Measurements from ENCODE around the gene PDGFC.

DNA sequence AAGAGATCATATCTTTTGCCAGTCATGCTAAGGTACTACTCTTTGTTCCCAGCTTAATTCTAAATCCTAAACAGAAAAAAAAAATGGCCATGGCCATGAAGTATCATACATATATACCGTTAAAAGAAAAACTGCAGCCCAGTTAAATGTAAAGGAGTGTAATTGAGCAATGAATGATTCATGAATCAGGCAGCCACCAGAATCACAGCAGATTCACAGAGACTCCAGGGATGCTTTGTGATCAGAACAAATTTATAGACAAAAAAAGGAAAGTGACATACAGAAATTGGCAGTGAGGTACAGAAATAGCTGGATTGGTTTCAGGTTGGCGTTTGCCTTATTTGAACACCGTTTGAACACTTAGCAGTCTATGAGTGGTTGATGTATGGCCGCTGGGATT, 42.1 kb upstream of the PDGFC start:
- TF ChIP-seq NRF1 (IDR thresholded peaks at IDR 0.05; ENCODE audit: low read depth, low read length) (no peak), RAD21 (IDR thresholded peaks at IDR 0.05 in 1 of 2, conservative IDR thresholded peaks at IDR 0.05 in 1 of 2; ENCODE audit: low read depth in 2 of 2, low read length in 2 of 2) (no peak), POLR2A (IDR thresholded peaks at IDR 0.05; ENCODE audit: control extremely low read depth in 1 of 2, low read depth in 2 of 2, low read length in 2 of 2) (no peak), EP300 (IDR thresholded peaks at IDR 0.05; ENCODE audit: borderline replicate concordance in 1 of 2, low read depth in 2 of 2, low read length in 2 of 2) (no peak), HDAC2 (IDR thresholded peaks at IDR 0.05; ENCODE audit: borderline replicate concordance in 1 of 2, low read depth in 2 of 2, low read length in 2 of 2) (no peak), POLR2AphosphoS5 (IDR thresholded peaks at IDR 0.05; ENCODE audit: low read depth, low read length) (no peak), YY1 (IDR thresholded peaks at IDR 0.05; ENCODE audit: low read depth, low read length) (no peak), TAF1 (IDR thresholded peaks at IDR 0.05; ENCODE audit: low read depth, low read length) (no peak)
- TF ChIP-seq, protein P1, sequence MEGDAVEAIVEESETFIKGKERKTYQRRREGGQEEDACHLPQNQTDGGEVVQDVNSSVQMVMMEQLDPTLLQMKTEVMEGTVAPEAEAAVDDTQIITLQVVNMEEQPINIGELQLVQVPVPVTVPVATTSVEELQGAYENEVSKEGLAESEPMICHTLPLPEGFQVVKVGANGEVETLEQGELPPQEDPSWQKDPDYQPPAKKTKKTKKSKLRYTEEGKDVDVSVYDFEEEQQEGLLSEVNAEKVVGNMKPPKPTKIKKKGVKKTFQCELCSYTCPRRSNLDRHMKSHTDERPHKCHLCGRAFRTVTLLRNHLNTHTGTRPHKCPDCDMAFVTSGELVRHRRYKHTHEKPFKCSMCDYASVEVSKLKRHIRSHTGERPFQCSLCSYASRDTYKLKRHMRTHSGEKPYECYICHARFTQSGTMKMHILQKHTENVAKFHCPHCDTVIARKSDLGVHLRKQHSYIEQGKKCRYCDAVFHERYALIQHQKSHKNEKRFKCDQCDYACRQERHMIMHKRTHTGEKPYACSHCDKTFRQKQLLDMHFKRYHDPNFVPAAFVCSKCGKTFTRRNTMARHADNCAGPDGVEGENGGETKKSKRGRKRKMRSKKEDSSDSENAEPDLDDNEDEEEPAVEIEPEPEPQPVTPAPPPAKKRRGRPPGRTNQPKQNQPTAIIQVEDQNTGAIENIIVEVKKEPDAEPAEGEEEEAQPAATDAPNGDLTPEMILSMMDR (IDR thresholded peaks at IDR 0.05; ENCODE audit: control extremely low read depth in 1 of 3, insufficient read depth in 1 of 3, low read depth in 1 of 3, low read length in 3 of 3): no peak
